Fibroblast of the aortic adventitia (primary cell): ENCODE measurements around the gene GAB2. TPM values are rescaled to one million over a fixed set of nuclear protein-coding genes. Genes with fewer than 3 reads are reported as not detected.
A peak's percentile ranks its signal among the peaks of the same experiment; 100 is the strongest.

ENCODE experiments used
- DNase-seq: peaks from one replicate; pipeline ENCODE4 v3.0.0-alpha.2; 2010; ENCODE audit warnings: low read depth
- H3K4me3 ChIP-seq: 2 replicates; pipeline ENCODE4 v1.5.1; 2011; ENCODE audit warnings: low read depth, mild to moderate bottlenecking, control low read depth, low read length, moderate library complexity
- total RNA-seq: library from RNA; depleted of rRNA; stranded (reverse); fragments of >200 nt; gene quantifications from 2 replicates; pipeline ENCODE4 v1.2.3, GENCODE V29; 2012; ENCODE audit warnings: low replicate concordance
- TF ChIP-seq, protein P1 (sequence below): IDR thresholded peaks from 2 replicates; pipeline ENCODE4 v1.5.1; 2011; ENCODE audit warnings: mild to moderate bottlenecking, low read length, control low read depth, inconsistent platforms; ENCODE audit not compliant: insufficient read depth

GAB2 gene
- total RNA-seq, 1 donor, result 16.4 TPM

DNA sequence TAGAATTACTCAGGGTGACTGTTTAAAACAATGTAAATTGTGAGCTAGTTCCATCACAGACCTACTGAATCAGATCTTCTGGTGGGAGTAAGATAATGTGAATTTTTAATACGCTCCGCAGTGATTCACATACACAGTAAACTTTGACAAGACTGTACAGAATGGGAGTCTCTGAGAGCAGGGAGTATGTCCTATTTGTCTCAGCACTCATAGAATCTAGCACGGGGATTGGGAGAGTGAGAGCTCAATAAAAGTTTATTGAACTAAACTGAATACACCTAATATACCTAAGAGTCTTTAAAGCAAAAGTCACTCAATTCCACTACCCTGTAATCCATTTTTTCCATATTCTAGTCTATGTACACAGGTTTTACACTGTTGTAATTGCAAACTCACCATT is 11.2 kb upstream of the GAB2 start:
- TF ChIP-seq, protein P1, sequence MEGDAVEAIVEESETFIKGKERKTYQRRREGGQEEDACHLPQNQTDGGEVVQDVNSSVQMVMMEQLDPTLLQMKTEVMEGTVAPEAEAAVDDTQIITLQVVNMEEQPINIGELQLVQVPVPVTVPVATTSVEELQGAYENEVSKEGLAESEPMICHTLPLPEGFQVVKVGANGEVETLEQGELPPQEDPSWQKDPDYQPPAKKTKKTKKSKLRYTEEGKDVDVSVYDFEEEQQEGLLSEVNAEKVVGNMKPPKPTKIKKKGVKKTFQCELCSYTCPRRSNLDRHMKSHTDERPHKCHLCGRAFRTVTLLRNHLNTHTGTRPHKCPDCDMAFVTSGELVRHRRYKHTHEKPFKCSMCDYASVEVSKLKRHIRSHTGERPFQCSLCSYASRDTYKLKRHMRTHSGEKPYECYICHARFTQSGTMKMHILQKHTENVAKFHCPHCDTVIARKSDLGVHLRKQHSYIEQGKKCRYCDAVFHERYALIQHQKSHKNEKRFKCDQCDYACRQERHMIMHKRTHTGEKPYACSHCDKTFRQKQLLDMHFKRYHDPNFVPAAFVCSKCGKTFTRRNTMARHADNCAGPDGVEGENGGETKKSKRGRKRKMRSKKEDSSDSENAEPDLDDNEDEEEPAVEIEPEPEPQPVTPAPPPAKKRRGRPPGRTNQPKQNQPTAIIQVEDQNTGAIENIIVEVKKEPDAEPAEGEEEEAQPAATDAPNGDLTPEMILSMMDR, result no peak
- DNase-seq, result no peak
- no peak overlapping the region for H3K4me3 ChIP-seq

DNA sequence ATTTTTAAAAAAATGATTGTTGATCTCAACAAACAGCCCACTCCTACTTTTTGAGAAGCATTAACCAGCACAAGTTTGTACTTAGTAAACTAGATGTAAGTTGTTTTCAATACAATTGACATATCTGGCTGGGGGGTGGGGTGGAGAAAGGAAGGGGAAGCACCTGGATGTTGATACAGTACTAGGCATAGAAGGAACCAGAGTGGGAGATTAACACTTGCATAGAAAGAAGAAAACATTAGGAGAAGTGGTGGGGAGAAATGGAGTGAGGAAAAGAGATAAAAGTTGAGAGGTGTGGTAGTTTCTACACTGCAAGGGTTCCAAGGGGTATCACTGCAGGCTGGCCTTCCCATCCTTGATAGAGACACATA is 10.6 kb upstream of the GAB2 start:
- no peak for DNase-seq
- TF ChIP-seq, protein P1, result no peak
- no peak overlapping the region for H3K4me3 ChIP-seq

GRCh38 chr11:78427615-78428265 is 10.1 kb upstream of the GAB2 start:
- TF ChIP-seq, protein P1, result no peak
- no peak for DNase-seq

DNA sequence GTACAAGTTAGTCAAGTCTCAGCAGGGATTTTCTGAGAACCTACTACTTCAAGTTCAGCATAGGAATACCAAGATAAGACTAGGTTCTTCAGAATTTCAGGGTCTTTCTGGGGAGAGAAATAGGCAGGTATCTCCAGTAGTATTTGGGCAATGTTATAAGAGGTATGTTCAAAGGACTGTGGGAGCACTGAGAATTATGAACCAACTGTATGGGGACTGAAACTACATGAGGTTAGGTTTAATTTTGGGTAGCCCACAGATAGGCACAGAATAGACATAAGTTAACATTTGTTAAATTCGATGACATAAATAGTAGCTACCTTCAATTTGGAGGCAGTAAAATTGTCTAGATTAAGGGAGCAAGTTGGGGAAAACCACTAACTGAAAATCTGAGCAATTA is 9.2 kb upstream of the GAB2 start:
- TF ChIP-seq, protein P1, result no peak
- H3K4me3 ChIP-seq, result no peak overlapping the region
- DNase-seq, result no peak

More at GRCh38 chr11:78427615-78428265, 10.1 kb upstream of the GAB2 start:
- H3K4me3 ChIP-seq, result no peak overlapping the region

DNA sequence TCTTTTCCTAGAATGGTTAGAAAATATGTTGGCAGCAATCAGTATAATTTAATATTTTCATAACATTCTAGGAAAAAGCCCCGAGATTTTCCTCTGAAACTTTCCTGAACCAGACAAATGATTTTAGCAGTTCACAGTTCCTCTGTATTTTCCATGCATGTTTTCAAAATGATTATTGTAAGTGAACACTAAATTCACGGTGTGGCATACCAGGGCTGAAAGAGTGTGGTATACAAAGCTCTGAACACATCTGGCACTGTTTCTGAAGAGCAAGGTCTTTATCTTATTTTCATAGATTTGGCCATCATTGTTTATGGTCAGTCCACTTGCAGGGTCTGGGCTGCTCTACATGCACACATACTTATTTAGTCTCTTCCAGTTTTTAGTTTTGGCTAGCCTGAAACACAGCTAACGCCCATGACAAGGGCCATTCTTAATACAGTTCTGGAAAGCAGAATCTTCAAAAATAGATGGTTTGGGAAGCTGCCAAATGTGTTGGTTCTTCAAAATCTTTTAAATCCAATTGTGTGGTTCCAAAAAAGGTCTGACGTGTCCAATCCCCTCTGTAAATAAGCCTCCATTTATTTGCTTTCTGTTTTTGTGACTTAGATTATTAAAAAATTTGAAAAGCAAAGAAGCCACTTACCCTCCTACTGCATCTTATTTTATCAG is 7.9 kb upstream of the GAB2 start:
- no peak overlapping the region for H3K4me3 ChIP-seq
- DNase-seq, result peak; percentile 51
- TF ChIP-seq, protein P1, result no peak

GRCh38 chr11:78424334-78425270 is 7.0 kb upstream of the GAB2 start:
- TF ChIP-seq, protein P1, result no peak
- no peak overlapping the region for H3K4me3 ChIP-seq
- peak; percentile 63 for DNase-seq
